GM12891 (cell line): ENCODE measurements around the gene CRPPA. TPM values are rescaled to one million over a fixed set of nuclear protein-coding genes. Genes with fewer than 3 reads are reported as not detected.
"Not testable (repeated sequence)": the region's sequence is repeated elsewhere in the genome, so short reads cannot be mapped to it uniquely, and the experiment has no call there.

Experiments used
- DNase-seq: peaks from one replicate; pipeline ENCODE4 v3.0.0; 2011; ENCODE audit warnings: low spot score; ENCODE audit not compliant: insufficient read length
- FAIRE-seq: peaks from 2 replicates; lab custom pipeline; 2011; peaks lifted over from hg19 to GRCh38; lab: Jason Lieb, UNC
- PAX5 ChIP-seq: IDR thresholded peaks from 2 replicates; pipeline ENCODE4 v1.6.1; 2011; ENCODE audit warnings: low read length, moderate library complexity, mild to moderate bottlenecking; ENCODE audit not compliant: insufficient read depth, severe bottlenecking
- POLR2A ChIP-seq: IDR thresholded peaks from 2 replicates; pipeline ENCODE4 v1.6.1; 2011; ENCODE audit warnings: low read depth, low read length, control low read depth
- POLR2AphosphoS5 ChIP-seq: IDR thresholded peaks from 2 replicates; pipeline ENCODE4 v1.6.1; 2011; ENCODE audit warnings: low read depth, low read length, control low read depth
- POU2F2 ChIP-seq: IDR thresholded peaks from 2 replicates; pipeline ENCODE4 v1.6.1; 2011; ENCODE audit warnings: low read depth, mild to moderate bottlenecking, control low read depth, low read length, moderate library complexity
- SPI1 ChIP-seq: IDR thresholded peaks from 2 replicates; pipeline ENCODE4 v1.6.1; 2011; ENCODE audit warnings: low read depth, low read length, control low read depth
- TAF1 ChIP-seq: IDR thresholded peaks from 2 replicates; pipeline ENCODE4 v1.6.1; 2011; ENCODE audit warnings: low read depth, low read length, control low read depth
- polyA plus RNA-seq: library from polyadenylated mRNA; unstranded; fragments of >200 nt; gene quantifications from one replicate; pipeline ENCODE4 v1.2.1, GENCODE V29; 2012; ENCODE audit warnings: low read depth, missing spikeins, inconsistent platforms; ENCODE audit not compliant: missing spikeins

Gene CRPPA
- not detected for polyA plus RNA-seq

DNA sequence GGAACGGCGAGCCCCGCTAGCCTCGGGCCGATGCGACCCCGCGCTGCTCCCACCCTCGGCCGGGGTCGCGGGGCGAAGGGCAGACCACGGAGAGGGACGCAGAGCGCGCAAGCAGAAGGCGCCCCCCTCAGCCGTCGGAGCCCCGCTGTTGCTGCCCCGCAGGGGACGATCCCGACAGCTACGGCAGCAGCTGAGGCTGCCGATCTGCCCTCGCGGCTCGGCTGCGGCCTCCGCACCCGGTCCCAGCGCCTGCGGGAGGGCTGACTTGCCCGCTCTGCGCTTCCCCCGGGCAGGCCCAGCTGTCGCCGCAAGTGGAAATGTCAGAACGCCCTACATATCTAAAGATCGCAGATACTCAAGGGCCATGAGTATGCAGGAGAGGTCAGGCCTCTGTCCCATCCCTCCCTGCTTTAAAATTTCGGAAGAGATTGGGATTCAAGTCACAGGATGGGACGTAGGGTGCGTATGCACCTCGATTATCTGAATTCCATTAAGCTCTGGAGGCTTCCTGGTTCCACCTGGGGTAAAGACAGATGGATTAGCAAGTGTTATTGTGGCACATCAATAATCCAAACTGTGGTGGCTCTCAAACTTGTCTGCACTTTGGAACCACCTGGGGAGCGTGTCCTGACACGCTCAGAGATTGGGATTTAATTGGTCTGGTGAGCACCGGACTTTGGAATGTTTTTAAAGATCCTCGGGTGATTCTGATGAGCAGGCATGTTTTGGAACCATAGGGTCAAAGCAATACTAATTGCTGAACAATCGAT lies at the start of gene CRPPA:
CRPPA (minus strand) TSS at position 206 of the 770 bp plus-strand sequence. CDS start 216 bp downstream, outside the sequence.
- DNase-seq (no peak), FAIRE-seq (no peak)
- TF ChIP-seq POLR2AphosphoS5: no peak
- TF ChIP-seq POLR2A: no peak
- TF ChIP-seq PAX5: no peak
- TF ChIP-seq TAF1: no peak
- TF ChIP-seq SPI1: no peak
- no peak for TF ChIP-seq POU2F2

DNA sequence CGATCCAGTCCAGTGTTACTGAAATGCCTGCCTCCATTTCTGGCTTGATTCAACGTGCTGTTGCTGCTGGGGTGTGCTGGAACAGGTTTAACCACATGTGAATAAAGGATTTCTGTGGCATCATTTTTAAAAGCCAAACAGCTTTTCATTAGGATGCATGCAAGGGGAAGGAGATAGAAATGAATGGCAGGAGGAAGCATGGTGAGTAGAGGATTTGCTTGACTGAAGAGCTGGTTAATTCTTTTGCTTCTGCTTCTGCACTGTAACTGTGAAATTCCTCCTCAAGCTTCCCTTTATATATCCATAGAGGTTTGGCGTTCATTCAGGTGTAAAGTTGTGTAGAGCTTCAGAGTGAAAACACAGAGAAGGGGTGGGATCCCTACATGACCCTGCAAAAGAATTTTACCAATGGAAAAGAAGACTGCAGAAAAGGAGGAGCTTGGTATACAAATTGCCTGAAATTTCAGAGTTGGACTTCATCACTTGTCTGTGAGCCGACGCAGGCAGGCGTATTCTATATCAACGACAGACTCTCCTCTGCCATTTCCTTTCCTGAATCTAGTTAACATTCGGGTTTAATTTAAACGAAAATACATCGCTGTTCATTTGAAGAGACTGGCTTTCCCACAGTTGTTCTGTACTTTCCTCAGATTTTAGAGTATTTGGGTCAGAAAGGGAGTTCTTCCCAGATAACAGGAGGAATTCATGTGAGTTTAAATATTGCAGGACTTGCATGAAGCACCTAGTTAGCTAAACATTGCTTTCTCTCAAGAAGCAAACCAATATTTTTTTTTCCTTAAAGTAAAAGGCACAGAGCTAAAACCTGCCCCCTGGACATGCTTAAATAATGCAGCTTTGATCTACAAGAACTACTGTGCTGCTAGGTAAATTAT lies 44.4 kb upstream of the CRPPA start, which contains the start of gene SOSTDC1:
SOSTDC1 (minus strand) TSS at position 270 of the 893 bp plus-strand sequence; CDS start at position 200, 70 bp downstream.
- TF ChIP-seq POU2F2 (no peak), SPI1 (no peak), POLR2AphosphoS5 (no peak), POLR2A (no peak), TAF1 (no peak), PAX5 (no peak)
- DNase-seq (no peak), FAIRE-seq (no peak)

DNA sequence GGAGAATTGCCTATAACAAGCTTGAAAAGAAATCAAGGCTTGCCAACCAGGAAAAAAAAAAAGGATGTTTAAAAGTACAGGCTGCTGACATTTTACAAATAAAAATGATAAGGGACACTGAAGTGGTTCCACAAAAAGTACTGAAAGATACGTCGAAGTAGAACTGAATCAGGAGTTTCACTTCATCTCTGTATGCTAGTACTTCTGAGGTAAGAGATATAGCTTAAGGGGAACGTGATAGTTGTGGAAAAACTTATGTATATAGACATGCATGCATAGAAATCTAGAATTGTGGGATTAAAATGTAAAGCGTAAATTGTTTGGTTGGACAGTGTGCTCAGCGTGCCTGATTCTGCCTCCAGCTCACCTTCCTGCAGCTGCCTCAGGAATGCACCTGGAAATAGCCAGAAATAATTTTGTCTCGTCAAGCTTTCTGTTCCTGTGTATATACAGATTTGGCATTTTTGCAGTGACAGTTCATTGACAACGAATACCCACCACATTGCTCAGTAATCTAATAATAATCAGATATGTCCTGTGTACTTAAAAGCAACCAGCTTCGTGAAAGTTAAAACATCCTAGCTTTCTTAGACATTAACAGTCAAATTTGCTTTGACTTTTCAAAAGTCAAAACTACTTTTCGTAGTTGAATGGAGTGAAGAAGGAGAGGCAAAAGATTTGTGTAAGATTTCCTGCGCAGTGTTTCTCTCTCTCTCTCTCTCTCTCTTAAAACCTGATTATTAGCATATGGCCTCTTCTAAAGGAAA lies 42.8 kb upstream of the CRPPA start:
- FAIRE-seq (no peak), DNase-seq (no peak)
- TF ChIP-seq POLR2A: no peak
- TF ChIP-seq PAX5: no peak
- no peak for TF ChIP-seq POLR2AphosphoS5

DNA sequence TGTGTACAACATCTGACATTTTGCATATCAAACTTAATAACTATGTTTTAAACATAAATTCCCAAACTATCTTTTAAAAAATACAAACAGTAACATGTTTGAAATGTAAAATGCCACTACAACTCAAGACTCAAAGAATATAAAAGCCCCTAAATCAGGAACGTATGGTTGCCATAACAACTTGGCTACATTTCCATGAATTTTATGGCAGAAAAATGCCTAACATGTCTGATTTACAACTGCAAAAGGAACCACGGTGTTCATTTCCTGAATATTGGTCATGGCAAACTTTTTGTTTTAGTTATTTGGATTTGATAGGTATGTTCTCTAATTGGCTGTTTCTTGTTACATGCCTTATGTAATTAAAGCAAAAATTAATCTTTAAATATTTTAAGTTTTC lies 42.2 kb upstream of the CRPPA start:
- DNase-seq (no peak), FAIRE-seq (no peak)
- TF ChIP-seq PAX5 (no peak), POU2F2 (no peak), SPI1 (no peak), POLR2AphosphoS5 (no peak), TAF1 (no peak), POLR2A (no peak)

DNA sequence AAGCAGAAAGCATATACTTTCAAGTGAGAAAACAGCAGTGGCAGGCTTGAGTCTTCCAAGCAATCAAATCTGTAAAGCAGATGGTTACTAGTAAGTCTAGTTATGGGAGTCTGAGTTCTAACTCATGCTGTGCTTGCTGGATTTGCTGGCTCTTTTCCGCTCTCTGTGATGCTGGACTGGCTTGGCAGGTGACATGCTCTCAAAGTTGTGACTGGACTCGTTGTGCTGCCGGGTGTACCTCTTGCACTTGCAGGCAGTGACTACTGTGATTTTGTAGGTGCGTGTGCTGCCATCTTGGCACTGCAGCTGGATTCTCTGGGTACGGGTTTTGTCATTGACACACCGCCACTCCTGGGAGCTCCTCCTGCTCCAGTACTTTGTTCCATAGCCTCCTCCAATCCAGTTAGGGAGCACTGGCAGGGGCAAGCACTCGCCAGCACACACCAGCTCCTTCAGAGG lies 41.1 kb upstream of the CRPPA start:
- DNase-seq (no peak), FAIRE-seq (no peak)
- no peak for TF ChIP-seq SPI1
- TF ChIP-seq POLR2AphosphoS5: no peak
- TF ChIP-seq TAF1: no peak
- no peak for TF ChIP-seq POU2F2
- TF ChIP-seq POLR2A: no peak
- no peak for TF ChIP-seq PAX5

DNA sequence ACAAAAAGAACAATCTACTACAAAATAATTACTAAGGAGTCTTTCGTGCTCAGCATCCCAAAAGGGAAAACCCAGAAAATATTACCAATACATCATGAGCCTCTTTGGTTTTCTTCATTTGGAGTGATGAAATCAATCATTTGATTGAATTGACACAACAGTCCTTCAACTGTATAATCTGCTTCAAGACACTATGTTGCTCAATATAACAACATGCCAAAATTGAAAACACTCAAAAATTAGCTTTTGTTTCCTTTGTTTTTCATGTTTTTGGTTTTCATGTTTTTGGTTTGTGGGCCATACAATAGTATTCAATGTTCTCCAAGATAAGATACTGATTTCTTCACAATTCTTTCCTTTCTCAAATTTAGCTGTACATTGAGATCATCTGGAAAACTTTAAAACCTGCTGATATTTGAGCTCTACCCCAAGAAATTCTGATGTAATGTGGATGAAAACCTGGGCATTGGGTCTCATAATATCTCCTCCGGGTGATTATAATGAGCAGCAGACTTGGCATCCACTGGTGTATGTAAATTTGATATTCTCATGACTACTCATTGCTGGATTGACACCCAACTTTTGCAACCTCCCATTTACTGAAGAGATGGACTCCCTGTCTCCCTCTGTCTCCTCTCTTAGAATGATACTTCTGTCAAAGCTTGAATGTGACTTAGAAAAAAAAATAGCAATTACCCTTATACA lies 39.6 kb upstream of the CRPPA start:
- FAIRE-seq (no peak), DNase-seq (no peak)

DNA sequence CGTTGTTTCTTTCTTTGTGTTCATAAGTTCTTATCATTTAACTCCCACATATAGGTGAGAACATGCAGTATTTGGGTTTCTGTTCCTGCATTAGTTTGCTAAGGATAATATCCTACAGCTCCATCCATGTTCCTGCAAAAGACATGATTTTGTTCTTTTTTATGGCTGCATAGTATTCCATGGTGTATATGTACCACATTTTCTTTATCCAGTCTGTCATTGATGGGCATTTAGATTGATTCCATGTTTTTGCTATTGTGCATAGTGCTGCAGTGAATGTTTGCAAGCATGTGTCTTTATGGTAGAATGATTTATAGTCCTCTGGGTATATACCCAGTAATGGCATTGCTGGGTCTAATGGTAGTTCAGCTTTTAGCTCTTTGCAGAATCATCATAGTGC lies 35.0 kb upstream of the CRPPA start:
- FAIRE-seq, DNase-seq: not testable (repeated sequence)

More for the DNA sequence above, 39.6 kb upstream of the CRPPA start:
- no peak for TF ChIP-seq POU2F2
- no peak for TF ChIP-seq SPI1
- TF ChIP-seq POLR2AphosphoS5: no peak
- TF ChIP-seq POLR2A: no peak
- TF ChIP-seq PAX5: no peak
- TF ChIP-seq TAF1: no peak

DNA sequence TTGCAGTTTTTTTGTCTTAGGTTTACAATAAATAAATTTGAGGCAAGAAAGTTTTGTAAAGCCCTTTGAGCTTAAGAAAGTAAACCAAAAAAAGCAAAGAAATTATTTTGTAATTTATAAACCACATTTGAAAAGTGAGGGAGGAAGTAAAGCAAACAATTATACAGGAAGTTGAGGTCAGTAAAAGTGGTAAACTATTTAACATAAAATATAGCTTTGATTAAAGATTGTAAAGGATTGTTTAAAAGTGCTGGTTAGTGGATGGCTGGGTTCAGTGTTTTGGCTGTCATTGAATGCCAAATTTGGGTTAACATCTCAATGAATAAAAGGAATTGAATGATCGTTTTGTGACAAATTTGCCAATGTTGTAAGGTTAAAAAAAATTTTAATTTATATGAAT lies 34.3 kb upstream of the CRPPA start:
- no peak for FAIRE-seq
- TF ChIP-seq TAF1 (no peak), POLR2A (no peak), POU2F2 (no peak), PAX5 (no peak), POLR2AphosphoS5 (no peak), SPI1 (no peak)
- no peak for DNase-seq

DNA sequence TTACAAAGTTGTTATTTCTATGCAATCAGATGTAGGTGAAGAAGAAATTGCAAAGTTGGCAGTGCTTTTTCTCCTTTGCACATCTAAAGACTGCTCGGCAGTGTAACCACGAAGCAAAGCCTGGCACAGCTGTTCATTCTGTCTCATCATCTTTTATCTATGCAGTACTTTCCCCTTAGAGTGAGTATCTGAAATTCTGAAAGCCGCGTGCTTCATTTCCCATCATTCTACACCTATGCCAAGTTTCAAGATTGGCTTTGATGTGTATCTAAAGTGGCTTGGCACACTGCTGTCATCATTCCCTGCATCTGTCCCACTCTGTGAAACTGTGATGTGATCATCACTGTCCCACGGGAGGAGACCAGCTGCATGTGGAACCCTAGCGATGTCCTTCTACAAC lies 29.0 kb upstream of the CRPPA start:
- FAIRE-seq (no peak), DNase-seq (no peak)
- TF ChIP-seq POLR2AphosphoS5: no peak
- TF ChIP-seq POLR2A: no peak
- TF ChIP-seq PAX5: no peak
- TF ChIP-seq SPI1: no peak
- TF ChIP-seq POU2F2: no peak

DNA sequence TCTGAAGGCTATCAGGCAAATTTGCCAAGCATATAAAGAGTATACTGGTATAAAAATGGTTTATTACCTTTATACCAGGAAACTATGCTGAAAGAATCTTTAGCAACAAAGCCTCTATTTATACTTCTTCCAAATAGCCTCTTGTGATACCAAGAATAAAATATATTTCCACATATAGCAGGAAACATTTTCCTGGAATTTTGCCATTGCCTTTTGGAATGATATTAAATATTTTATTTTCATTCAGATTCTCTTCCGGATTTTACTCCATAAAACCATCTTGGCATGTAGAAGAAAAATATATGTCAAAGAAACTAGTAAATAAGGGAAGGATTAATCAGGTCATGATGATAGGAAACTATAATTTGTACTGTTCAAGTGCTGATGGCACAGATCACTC lies 26.5 kb upstream of the CRPPA start:
- DNase-seq: no peak
- no peak for TF ChIP-seq POLR2AphosphoS5
- no peak for TF ChIP-seq TAF1
- no peak for TF ChIP-seq SPI1
- no peak for TF ChIP-seq PAX5
- no peak for TF ChIP-seq POLR2A
- no peak for TF ChIP-seq POU2F2
- no peak for FAIRE-seq
